ENCODE results near the gene ROS1.
"Not testable (repeated sequence)": the region's sequence is repeated elsewhere in the genome, so short reads cannot be mapped to it uniquely, and the experiment has no call there.

ROS1 gene

GRCh38 chr6:117381749-117382148 is 44.0 kb downstream of the ROS1 start:
- TF ChIP-seq CTCF (IDR thresholded peaks at IDR 0.05; ENCODE audit: poor library complexity, severe bottlenecking) = no peak
- no peak overlapping the region for H3K4me3 ChIP-seq (ENCODE audit: severe bottlenecking)
- DNase-seq (ENCODE audit: low spot score) (no peak), ATAC-seq (ENCODE audit: low read depth) (no peak)
- H3K4me1 ChIP-seq (ENCODE audit: insufficient read depth, poor library complexity, severe bottlenecking) = no peaks in the 10 kb centered on the region
- H3K36me3 ChIP-seq (ENCODE audit: low read depth) = no peaks in the 10 kb centered on the region
- no peaks in the 10 kb centered on the region for H3K27me3 ChIP-seq (ENCODE audit: insufficient read depth, poor library complexity, severe bottlenecking)
- peaks cover 1% of the 10 kb centered on the region for H3K9me3 ChIP-seq (ENCODE audit: severe bottlenecking)
- H3K27ac ChIP-seq (ENCODE audit: poor library complexity, severe bottlenecking) = no peak overlapping the region

GRCh38 chr6:117380298-117380697 is 45.4 kb downstream of the ROS1 start:
- ATAC-seq (ENCODE audit: low read depth) = no peak
- H3K36me3 ChIP-seq (ENCODE audit: low read depth) = no peaks in the 10 kb centered on the region
- peaks cover 4% of the 10 kb centered on the region for H3K9me3 ChIP-seq (ENCODE audit: severe bottlenecking)
- TF ChIP-seq CTCF (IDR thresholded peaks at IDR 0.05; ENCODE audit: poor library complexity, severe bottlenecking) = no peak
- no peaks in the 10 kb centered on the region for H3K27me3 ChIP-seq (ENCODE audit: insufficient read depth, poor library complexity, severe bottlenecking)
- H3K27ac ChIP-seq (ENCODE audit: poor library complexity, severe bottlenecking) = no peak overlapping the region
- H3K4me1 ChIP-seq (ENCODE audit: insufficient read depth, poor library complexity, severe bottlenecking) = no peaks in the 10 kb centered on the region
- H3K4me3 ChIP-seq (ENCODE audit: severe bottlenecking) = no peak overlapping the region
- no peak for DNase-seq (ENCODE audit: low spot score)

GRCh38 chr6:117375446-117375845 is 50.3 kb downstream of the ROS1 start:
- no peak for TF ChIP-seq CTCF (IDR thresholded peaks at IDR 0.05; ENCODE audit: poor library complexity, severe bottlenecking)
- ATAC-seq (ENCODE audit: low read depth) (no peak), DNase-seq (ENCODE audit: low spot score) (no peak)
- Histone ChIP-seq H3K27ac (ENCODE audit: poor library complexity, severe bottlenecking) (no peak overlapping the region), H3K4me3 (ENCODE audit: severe bottlenecking) (no peak overlapping the region), H3K27me3 (ENCODE audit: insufficient read depth, poor library complexity, severe bottlenecking) (no peaks in the 10 kb centered on the region), H3K4me1 (ENCODE audit: insufficient read depth, poor library complexity, severe bottlenecking) (no peaks in the 10 kb centered on the region), H3K36me3 (ENCODE audit: low read depth) (no peaks in the 10 kb centered on the region), H3K9me3 (ENCODE audit: severe bottlenecking) (peaks cover 9% of the 10 kb centered on the region)

GRCh38 chr6:117373211-117373813 is 52.4 kb downstream of the ROS1 start:
- no peak for DNase-seq (ENCODE audit: low spot score)
- no peaks in the 10 kb centered on the region for H3K27me3 ChIP-seq (ENCODE audit: insufficient read depth, poor library complexity, severe bottlenecking)
- ATAC-seq (ENCODE audit: low read depth) = no peak
- H3K4me1 ChIP-seq (ENCODE audit: insufficient read depth, poor library complexity, severe bottlenecking) = no peaks in the 10 kb centered on the region
- TF ChIP-seq CTCF (IDR thresholded peaks at IDR 0.05; ENCODE audit: poor library complexity, severe bottlenecking) = no peak
- no peak overlapping the region for H3K27ac ChIP-seq (ENCODE audit: poor library complexity, severe bottlenecking)
- peaks cover 9% of the 10 kb centered on the region for H3K9me3 ChIP-seq (ENCODE audit: severe bottlenecking)
- no peaks in the 10 kb centered on the region for H3K36me3 ChIP-seq (ENCODE audit: low read depth)
- no peak overlapping the region for H3K4me3 ChIP-seq (ENCODE audit: severe bottlenecking)

- H3K27me3 ChIP-seq (ENCODE audit: insufficient read depth, poor library complexity, severe bottlenecking); H3K4me1 ChIP-seq (ENCODE audit: insufficient read depth, poor library complexity, severe bottlenecking); H3K4me3 ChIP-seq (ENCODE audit: severe bottlenecking); H3K27ac ChIP-seq (ENCODE audit: poor library complexity, severe bottlenecking); H3K9me3 ChIP-seq (ENCODE audit: severe bottlenecking); H3K36me3 ChIP-seq (ENCODE audit: low read depth); DNase-seq (ENCODE audit: low spot score); ATAC-seq (ENCODE audit: low read depth): not testable (repeated sequence)
Measured at GRCh38 chr6:117372289-117372688, 53.5 kb downstream of the ROS1 start.
